Measurements from ENCODE around the gene HNRNPDL.

Gene HNRNPDL

DNA sequence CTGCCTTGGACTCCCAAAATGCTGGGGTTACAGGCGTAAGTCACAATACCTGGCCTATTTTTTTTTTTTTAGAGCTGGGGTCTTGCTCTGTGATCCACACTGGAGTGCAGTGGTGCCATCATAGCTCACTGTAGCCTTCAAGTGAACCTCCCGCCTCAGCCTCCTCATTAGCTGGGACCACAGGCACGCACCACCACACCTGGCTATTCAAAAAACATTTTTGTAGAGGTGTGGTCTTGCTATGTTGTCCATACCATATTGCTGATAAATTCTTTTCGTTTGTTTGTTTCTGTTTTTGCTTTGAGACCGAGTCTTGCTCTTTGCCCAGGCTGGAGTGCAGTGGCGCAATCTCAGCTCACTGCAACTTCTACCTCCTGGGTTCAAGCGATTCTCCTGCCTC, 21.8 kb upstream of the HNRNPDL start:
- Histone ChIP-seq H3K4me1 (ENCODE audit: control insufficient read depth, insufficient read depth, low read length) (no peaks in the 10 kb centered on the region), H3K27ac (ENCODE audit: extremely low read depth, low read depth, low read length) (no peak overlapping the region), H3K9me3 (ENCODE audit: control insufficient read depth, insufficient read depth, low read depth, low read length) (no peaks in the 10 kb centered on the region), H3K36me3 (ENCODE audit: control insufficient read depth in 2 of 2, insufficient read depth in 1 of 2, low read length in 2 of 2) (peaks cover 2 to 77% of the 10 kb centered on the region in 2 experiments), H3K4me3 (ENCODE audit: low read depth, low read length) (no peak overlapping the region)
- ChIA-PET CTCF (interaction anchor here (0.7 kb wide), 1 partner anchor 71 kb away, joined by 4 read pairs; no protein-coding TSS in a partner anchor), POLR2A (no interaction called here)
- no peak for TF ChIP-seq ZNF292 (tag by site-specific recombination; IDR thresholded peaks at IDR 0.05; ENCODE audit: borderline replicate concordance, low read depth)
- TF ChIP-seq ZNF121 (tag by site-specific recombination; IDR thresholded peaks at IDR 0.05): no peak
- TF ChIP-seq KLF1 (tag by site-specific recombination; IDR thresholded peaks at IDR 0.05): no peak
- TF ChIP-seq, protein P1, sequence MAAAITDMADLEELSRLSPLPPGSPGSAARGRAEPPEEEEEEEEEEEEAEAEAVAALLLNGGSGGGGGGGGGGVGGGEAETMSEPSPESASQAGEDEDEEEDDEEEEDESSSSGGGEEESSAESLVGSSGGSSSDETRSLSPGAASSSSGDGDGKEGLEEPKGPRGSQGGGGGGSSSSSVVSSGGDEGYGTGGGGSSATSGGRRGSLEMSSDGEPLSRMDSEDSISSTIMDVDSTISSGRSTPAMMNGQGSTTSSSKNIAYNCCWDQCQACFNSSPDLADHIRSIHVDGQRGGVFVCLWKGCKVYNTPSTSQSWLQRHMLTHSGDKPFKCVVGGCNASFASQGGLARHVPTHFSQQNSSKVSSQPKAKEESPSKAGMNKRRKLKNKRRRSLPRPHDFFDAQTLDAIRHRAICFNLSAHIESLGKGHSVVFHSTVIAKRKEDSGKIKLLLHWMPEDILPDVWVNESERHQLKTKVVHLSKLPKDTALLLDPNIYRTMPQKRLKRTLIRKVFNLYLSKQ (tag by site-specific recombination; IDR thresholded peaks at IDR 0.05; ENCODE audit: borderline replicate concordance): no peak
- TF ChIP-seq SCRT2 (tag by site-specific recombination; IDR thresholded peaks at IDR 0.05): no peak
- TF ChIP-seq ZSCAN30 (tag by site-specific recombination; IDR thresholded peaks at IDR 0.05): no peak
- TF ChIP-seq ZNF624 (tag by site-specific recombination; IDR thresholded peaks at IDR 0.05): no peak
- TF ChIP-seq ZNF112 (tag by site-specific recombination; IDR thresholded peaks at IDR 0.05): no peak
- TF ChIP-seq ZFHX2 (tag by site-specific recombination; conservative IDR thresholded peaks at IDR 0.05): no peak
- TF ChIP-seq, protein P2, sequence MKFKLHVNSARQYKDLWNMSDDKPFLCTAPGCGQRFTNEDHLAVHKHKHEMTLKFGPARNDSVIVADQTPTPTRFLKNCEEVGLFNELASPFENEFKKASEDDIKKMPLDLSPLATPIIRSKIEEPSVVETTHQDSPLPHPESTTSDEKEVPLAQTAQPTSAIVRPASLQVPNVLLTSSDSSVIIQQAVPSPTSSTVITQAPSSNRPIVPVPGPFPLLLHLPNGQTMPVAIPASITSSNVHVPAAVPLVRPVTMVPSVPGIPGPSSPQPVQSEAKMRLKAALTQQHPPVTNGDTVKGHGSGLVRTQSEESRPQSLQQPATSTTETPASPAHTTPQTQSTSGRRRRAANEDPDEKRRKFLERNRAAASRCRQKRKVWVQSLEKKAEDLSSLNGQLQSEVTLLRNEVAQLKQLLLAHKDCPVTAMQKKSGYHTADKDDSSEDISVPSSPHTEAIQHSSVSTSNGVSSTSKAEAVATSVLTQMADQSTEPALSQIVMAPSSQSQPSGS (tag by site-specific recombination; IDR thresholded peaks at IDR 0.05; ENCODE audit: low read depth): no peak
- TF ChIP-seq, protein P3, sequence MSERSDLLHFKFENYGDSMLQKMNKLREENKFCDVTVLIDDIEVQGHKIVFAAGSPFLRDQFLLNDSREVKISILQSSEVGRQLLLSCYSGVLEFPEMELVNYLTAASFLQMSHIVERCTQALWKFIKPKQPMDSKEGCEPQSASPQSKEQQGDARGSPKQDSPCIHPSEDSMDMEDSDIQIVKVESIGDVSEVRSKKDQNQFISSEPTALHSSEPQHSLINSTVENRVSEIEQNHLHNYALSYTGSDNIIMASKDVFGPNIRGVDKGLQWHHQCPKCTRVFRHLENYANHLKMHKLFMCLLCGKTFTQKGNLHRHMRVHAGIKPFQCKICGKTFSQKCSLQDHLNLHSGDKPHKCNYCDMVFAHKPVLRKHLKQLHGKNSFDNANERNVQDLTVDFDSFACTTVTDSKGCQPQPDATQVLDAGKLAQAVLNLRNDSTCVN (tag by site-specific recombination; optimal IDR thresholded peaks at IDR 0.05): no peak
- TF ChIP-seq ZNF768 (tag by site-specific recombination; IDR thresholded peaks at IDR 0.05): no peak
- TF ChIP-seq KLF7 (tag by site-specific recombination; IDR thresholded peaks at IDR 0.05; ENCODE audit: borderline replicate concordance): no peak
- TF ChIP-seq, protein P4, sequence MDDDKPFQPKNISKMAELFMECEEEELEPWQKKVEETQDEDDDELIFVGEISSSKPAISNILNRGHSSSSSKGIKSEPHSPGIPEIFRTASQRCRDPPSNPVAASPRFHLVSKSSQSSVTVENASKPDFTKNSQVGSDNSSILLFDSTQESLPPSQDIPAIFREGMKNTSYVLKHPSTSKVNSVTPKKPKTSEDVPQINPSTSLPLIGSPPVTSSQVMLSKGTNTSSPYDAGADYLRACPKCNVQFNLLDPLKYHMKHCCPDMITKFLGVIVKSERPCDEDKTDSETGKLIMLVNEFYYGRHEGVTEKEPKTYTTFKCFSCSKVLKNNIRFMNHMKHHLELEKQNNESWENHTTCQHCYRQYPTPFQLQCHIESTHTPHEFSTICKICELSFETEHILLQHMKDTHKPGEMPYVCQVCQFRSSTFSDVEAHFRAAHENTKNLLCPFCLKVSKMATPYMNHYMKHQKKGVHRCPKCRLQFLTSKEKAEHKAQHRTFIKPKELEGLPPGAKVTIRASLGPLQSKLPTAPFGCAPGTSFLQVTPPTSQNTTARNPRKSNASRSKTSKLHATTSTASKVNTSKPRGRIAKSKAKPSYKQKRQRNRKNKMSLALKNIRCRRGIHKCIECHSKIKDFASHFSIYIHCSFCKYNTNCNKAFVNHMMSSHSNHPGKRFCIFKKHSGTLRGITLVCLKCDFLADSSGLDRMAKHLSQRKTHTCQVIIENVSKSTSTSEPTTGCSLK (tag by site-specific recombination; IDR thresholded peaks at IDR 0.05): no peak
- TF ChIP-seq ZSCAN16 (tag by site-specific recombination; IDR thresholded peaks at IDR 0.05): no peak
- no peak for TF ChIP-seq ZNF146 (tag by site-specific recombination; IDR thresholded peaks at IDR 0.05)
- no peak for TF ChIP-seq KLF9 (tag by site-specific recombination; IDR thresholded peaks at IDR 0.05; ENCODE audit: low read depth)
- TF ChIP-seq ZNF426 (tag by site-specific recombination; IDR thresholded peaks at IDR 0.05): no peak
- TF ChIP-seq, protein P5, sequence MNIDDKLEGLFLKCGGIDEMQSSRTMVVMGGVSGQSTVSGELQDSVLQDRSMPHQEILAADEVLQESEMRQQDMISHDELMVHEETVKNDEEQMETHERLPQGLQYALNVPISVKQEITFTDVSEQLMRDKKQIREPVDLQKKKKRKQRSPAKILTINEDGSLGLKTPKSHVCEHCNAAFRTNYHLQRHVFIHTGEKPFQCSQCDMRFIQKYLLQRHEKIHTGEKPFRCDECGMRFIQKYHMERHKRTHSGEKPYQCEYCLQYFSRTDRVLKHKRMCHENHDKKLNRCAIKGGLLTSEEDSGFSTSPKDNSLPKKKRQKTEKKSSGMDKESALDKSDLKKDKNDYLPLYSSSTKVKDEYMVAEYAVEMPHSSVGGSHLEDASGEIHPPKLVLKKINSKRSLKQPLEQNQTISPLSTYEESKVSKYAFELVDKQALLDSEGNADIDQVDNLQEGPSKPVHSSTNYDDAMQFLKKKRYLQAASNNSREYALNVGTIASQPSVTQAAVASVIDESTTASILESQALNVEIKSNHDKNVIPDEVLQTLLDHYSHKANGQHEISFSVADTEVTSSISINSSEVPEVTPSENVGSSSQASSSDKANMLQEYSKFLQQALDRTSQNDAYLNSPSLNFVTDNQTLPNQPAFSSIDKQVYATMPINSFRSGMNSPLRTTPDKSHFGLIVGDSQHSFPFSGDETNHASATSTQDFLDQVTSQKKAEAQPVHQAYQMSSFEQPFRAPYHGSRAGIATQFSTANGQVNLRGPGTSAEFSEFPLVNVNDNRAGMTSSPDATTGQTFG (tag by site-specific recombination; IDR thresholded peaks at IDR 0.05; ENCODE audit: borderline replicate concordance): no peak

All from HEK293 (cell line).